BLaER1 treated with 17β-estradiol and CSF1 and Interleukin-3, amounts not matched to agents 10 nM and 100 nM (cell line): ENCODE results near the gene ERC1.
"Not testable (repeated sequence)": the region's sequence is repeated elsewhere in the genome, so short reads cannot be mapped to it uniquely, and the experiment has no call there.

Experiments used
- H3K27ac ChIP-seq, 11 experiments: shearing (Covaris generic); formaldehyde crosslinking; 2 replicates each; pipeline ENCODE4 v1.8.1; 2022
- H3K27me3 ChIP-seq, 11 experiments: shearing (Covaris generic); formaldehyde crosslinking; 2 replicates each; pipeline ENCODE4 v1.8.1; 2022
- H3K36me3 ChIP-seq, 11 experiments: shearing (Covaris generic); formaldehyde crosslinking; 2 replicates each; pipeline ENCODE4 v1.8.1; 2022
- H3K4me1 ChIP-seq, 10 experiments: shearing (Covaris generic); formaldehyde crosslinking; 2 replicates each; pipeline ENCODE4 v1.8.1; 2022
- H3K4me2 ChIP-seq, 11 experiments: shearing (Covaris generic); formaldehyde crosslinking; 2 replicates each; pipeline ENCODE4 v1.8.1; 2022
- H3K4me3 ChIP-seq, 10 experiments: shearing (Covaris generic); formaldehyde crosslinking; 2 replicates each; pipeline ENCODE4 v1.8.1; 2022
- H3K9ac ChIP-seq, 11 experiments: shearing (Covaris generic); formaldehyde crosslinking; 2 replicates each; pipeline ENCODE4 v1.8.1; 2022
- H3K9me3 ChIP-seq, 11 experiments: shearing (Covaris generic); formaldehyde crosslinking; replicated peaks in 1 of 11; 2 replicates each; pipeline ENCODE4 v1.8.1; 2022
- H4K20me1 ChIP-seq, 11 experiments: shearing (Covaris generic); formaldehyde crosslinking; 2 replicates each; pipeline ENCODE4 v1.8.1; 2022
- Cebpa-rat ChIP-seq, 11 experiments: shearing (Covaris generic); IDR thresholded peaks; 2 replicates each; pipeline ENCODE4 v1.8.1; 2022

The ERC1 gene

GRCh38 chr12:1346126-1346525, 355.1 kb downstream of the ERC1 start:
- H3K4me1 ChIP-seq: peaks cover 0 to 24% (median 0%) of the 10 kb centered on the region in 10 experiments; a peak in 6 of 20 replicates
- H3K9ac ChIP-seq: no peak overlapping the region
- TF ChIP-seq Cebpa-rat (IDR thresholded peaks at IDR 0.05): no peak
- no peak overlapping the region for H3K4me2 ChIP-seq
- no peak overlapping the region for H3K27ac ChIP-seq
- peaks cover 0 to 20% (median 11%) of the 10 kb centered on the region in 11 experiments; a peak in 9 of 22 replicates for H3K36me3 ChIP-seq
- H3K27me3 ChIP-seq: no peaks in the 10 kb centered on the region
- peaks cover 0 to 2% (median 0%) of the 10 kb centered on the region in 11 experiments; a peak in 3 of 22 replicates for H3K9me3 ChIP-seq
- H4K20me1 ChIP-seq: no peaks in the 10 kb centered on the region
- no peak overlapping the region for H3K4me3 ChIP-seq

- no peak overlapping the region for H3K27ac ChIP-seq
- H4K20me1 ChIP-seq: no peaks in the 10 kb centered on the region
- H3K36me3 ChIP-seq: peaks cover 0 to 21% (median 9%) of the 10 kb centered on the region in 11 experiments; a peak in 7 of 22 replicates
- no peak overlapping the region for H3K9ac ChIP-seq
- H3K27me3 ChIP-seq: no peaks in the 10 kb centered on the region
- H3K4me2 ChIP-seq: peak overlapping the region in 3 of 11 experiments; percentile 43 to 49 (median 46); a peak in 4 of 22 replicates
- TF ChIP-seq Cebpa-rat (IDR thresholded peaks at IDR 0.05): no peak
- H3K4me1 ChIP-seq: peaks cover 0 to 24% (median 0%) of the 10 kb centered on the region in 10 experiments; a peak in 6 of 20 replicates
- no peaks in the 10 kb centered on the region for H3K9me3 ChIP-seq
- H3K4me3 ChIP-seq: no peak overlapping the region
These were observed 356.3 kb downstream of the ERC1 start for GRCh38 chr12:1347294-1347693.

DNA sequence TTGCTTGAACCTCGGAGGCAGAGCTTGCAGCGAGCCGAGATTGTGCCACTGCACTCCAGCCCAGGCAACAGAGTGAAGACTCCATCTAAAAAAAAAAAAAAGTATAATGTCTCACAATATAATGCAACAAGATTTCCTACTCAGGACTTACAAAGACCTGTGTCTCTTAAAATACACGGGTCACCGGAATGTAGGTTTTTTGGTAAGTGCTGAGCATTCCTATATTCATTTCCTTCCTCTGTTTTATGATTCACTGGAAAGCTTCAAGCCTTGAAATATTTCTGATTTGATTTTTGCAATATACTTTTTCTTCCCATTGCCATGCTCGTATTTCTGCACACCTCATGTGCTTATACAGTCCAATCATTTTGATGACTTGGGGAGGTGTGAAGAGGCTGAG, 357.6 kb downstream of the ERC1 start:
- TF ChIP-seq Cebpa-rat (IDR thresholded peaks at IDR 0.05): no peak
- no peak overlapping the region for H3K27ac ChIP-seq
- H3K9me3 ChIP-seq: no peaks in the 10 kb centered on the region
- H4K20me1 ChIP-seq: no peaks in the 10 kb centered on the region
- H3K36me3 ChIP-seq: peaks cover 0 to 21% (median 9%) of the 10 kb centered on the region in 11 experiments; a peak in 7 of 22 replicates
- H3K4me1 ChIP-seq: peaks cover 0 to 24% (median 0%) of the 10 kb centered on the region in 10 experiments; a peak in 6 of 20 replicates
- H3K9ac ChIP-seq: no peak overlapping the region
- H3K4me2 ChIP-seq: peak overlapping the region in 3 of 11 experiments; percentile 22 to 46 (median 40); a peak in 5 of 22 replicates
- H3K4me3 ChIP-seq: no peak overlapping the region
- no peaks in the 10 kb centered on the region for H3K27me3 ChIP-seq

DNA sequence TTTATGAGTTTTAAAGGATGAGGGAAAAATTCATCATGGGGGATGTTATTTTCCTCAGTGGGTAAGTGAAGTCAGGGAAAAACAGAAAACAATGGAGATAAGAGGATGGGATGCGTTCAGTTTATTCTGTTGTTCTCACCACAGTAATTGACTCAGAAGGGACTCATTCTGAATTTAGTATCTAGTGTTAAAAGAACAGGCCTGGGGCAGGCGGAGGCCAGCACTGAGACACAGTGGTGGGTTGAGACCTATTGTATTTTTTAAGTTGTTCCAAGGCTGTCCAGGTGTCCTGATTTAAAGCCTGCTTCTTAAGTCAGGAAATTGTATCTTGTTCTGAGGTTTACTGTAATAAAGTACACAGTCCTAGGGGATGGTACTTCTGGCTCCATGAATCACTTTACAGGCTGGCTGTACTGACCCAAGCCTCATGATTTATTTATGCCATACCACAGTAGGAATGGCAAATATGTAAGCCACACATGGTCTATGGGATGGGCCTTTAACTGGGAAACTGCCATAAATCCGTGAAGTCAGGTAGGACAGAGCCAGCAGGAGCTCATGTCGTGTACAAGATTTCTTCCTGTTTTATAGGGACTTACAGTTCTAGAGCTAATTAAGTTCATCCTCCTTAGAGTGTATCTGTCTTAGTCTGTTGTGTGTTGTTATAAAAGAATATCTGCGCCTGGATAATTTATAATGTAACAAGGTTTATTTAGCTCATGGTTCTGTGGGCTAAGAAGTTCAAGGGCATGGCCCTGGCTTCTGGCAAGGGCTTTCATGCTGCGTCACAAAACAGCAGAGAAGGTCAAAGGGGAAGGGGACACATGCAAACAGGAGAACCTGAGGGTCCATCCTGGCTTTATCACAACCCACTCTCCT, 359.3 kb downstream of the ERC1 start:
- Histone ChIP-seq H3K9ac (no peak overlapping the region), H3K27ac (no peak overlapping the region), H3K36me3 (peaks cover 0 to 22% (median 9%) of the 10 kb centered on the region in 11 experiments; a peak in 7 of 22 replicates), H3K27me3 (no peaks in the 10 kb centered on the region), H3K4me1 (peaks cover 0 to 24% (median 0%) of the 10 kb centered on the region in 10 experiments; a peak in 6 of 20 replicates), H3K9me3 (no peaks in the 10 kb centered on the region), H4K20me1 (no peaks in the 10 kb centered on the region), H3K4me3 (no peak overlapping the region), H3K4me2 (no peak overlapping the region)
- TF ChIP-seq Cebpa-rat (IDR thresholded peaks at IDR 0.05): no peak

DNA sequence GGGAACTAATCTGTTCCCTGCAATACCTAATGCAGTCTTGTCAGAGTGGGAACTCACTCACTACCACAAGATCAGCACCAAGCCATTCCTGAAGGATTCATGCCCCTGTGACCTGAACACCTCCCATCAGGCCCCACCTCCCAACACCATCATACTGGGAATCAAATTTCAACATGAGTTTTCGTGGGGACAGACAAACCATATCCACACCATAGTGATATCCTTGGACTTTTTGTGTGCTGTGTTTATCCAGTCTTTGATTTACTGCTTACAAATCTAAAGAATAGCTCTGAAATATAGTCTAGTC, 359.9 kb downstream of the ERC1 start:
- H3K27ac ChIP-seq: no peak overlapping the region
- no peak overlapping the region for H3K4me2 ChIP-seq
- H3K4me1 ChIP-seq: peaks cover 0 to 24% (median 0%) of the 10 kb centered on the region in 10 experiments; a peak in 6 of 20 replicates
- H3K9me3 ChIP-seq: no peaks in the 10 kb centered on the region
- H3K36me3 ChIP-seq: peaks cover 0 to 21% (median 11%) of the 10 kb centered on the region in 11 experiments; a peak in 8 of 22 replicates
- no peak overlapping the region for H3K9ac ChIP-seq
- TF ChIP-seq Cebpa-rat (IDR thresholded peaks at IDR 0.05): no peak
- H4K20me1 ChIP-seq: no peaks in the 10 kb centered on the region
- H3K4me3 ChIP-seq: no peak overlapping the region
- H3K27me3 ChIP-seq: no peaks in the 10 kb centered on the region

DNA sequence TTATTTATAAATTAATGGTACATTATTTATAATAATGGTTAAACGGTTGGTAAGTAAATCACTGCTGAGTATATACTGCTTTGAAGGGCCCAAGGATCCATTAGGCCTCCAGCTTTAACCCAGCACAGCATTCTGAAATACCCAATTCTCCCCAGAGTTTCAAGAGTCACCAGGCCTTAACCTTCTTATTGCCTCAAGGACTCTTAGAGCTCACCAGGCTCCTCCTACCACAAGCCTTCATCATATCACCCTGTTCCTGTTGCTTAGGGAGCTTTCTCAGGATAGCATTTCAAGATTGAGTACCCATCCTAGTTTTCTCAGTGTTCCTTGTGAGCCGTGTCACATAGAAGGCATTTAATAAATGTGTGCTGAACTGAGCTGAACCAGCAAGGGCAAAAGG, 360.9 kb downstream of the ERC1 start:
- Histone ChIP-seq H3K9ac (no peak overlapping the region), H3K36me3 (peaks cover 0 to 18% (median 10%) of the 10 kb centered on the region in 11 experiments; a peak in 8 of 22 replicates), H3K4me3 (no peak overlapping the region), H3K4me2 (no peak overlapping the region), H3K4me1 (peaks cover 0 to 21% (median 0%) of the 10 kb centered on the region in 10 experiments; a peak in 6 of 20 replicates), H3K9me3 (no peaks in the 10 kb centered on the region), H4K20me1 (no peaks in the 10 kb centered on the region), H3K27ac (no peak overlapping the region), H3K27me3 (no peaks in the 10 kb centered on the region)
- TF ChIP-seq Cebpa-rat (IDR thresholded peaks at IDR 0.05): no peak

GRCh38 chr12:1353451-1353850, 362.4 kb downstream of the ERC1 start:
- no peak for TF ChIP-seq Cebpa-rat (IDR thresholded peaks at IDR 0.05)
- Histone ChIP-seq H3K4me1 (peaks cover 0 to 7% (median 0%) of the 10 kb centered on the region in 10 experiments; a peak in 6 of 20 replicates), H3K36me3 (peaks cover 0 to 18% (median 4%) of the 10 kb centered on the region in 11 experiments; a peak in 8 of 22 replicates), H3K27ac (no peak overlapping the region), H3K9me3 (no peaks in the 10 kb centered on the region), H3K27me3 (no peaks in the 10 kb centered on the region), H3K4me3 (no peak overlapping the region), H3K4me2 (no peak overlapping the region), H3K9ac (no peak overlapping the region), H4K20me1 (no peaks in the 10 kb centered on the region)

- H3K4me3 ChIP-seq: no peak overlapping the region
- no peaks in the 10 kb centered on the region for H3K27me3 ChIP-seq
- peaks cover 0 to 18% (median 0%) of the 10 kb centered on the region in 11 experiments; a peak in 5 of 22 replicates for H3K36me3 ChIP-seq
- no peak for TF ChIP-seq Cebpa-rat (IDR thresholded peaks at IDR 0.05)
- no peaks in the 10 kb centered on the region for H3K4me1 ChIP-seq
- H3K4me2 ChIP-seq: no peak overlapping the region
- H4K20me1 ChIP-seq: no peaks in the 10 kb centered on the region
- no peaks in the 10 kb centered on the region for H3K9me3 ChIP-seq
- no peak overlapping the region for H3K27ac ChIP-seq
- no peak overlapping the region for H3K9ac ChIP-seq
These were observed 364.4 kb downstream of the ERC1 start for GRCh38 chr12:1355396-1355795.

DNA sequence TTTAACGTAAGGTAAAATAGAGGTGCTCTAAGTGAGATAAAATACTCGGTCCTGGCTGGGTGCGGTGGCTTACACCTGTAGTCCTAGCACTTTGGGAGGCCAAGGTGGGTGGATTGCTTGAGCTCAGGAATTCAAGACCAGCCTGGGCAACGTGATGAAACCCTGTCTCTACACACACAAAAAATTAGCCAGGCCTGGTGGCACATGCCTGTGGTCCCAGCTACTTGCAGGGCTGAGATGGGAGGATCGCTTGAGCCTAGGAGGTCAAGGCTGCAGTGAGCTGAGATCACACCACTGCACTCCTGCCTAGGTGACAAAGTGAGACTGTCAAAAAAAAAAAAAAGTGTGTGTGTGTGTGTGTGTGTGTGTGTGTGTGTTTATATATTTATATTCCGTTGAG, 364.8 kb downstream of the ERC1 start:
- H3K4me2 ChIP-seq, H3K27ac ChIP-seq, H3K27me3 ChIP-seq, H3K9me3 ChIP-seq, H3K4me1 ChIP-seq, H3K4me3 ChIP-seq, H3K9ac ChIP-seq, H4K20me1 ChIP-seq: not testable (repeated sequence)
- peaks cover 0 to 14% (median 0%) of the 10 kb centered on the region in 11 experiments; a peak in 5 of 22 replicates for H3K36me3 ChIP-seq
